ENCODE results near the gene SORCS2.

SORCS2 gene

GRCh38 chr4:7311205-7311604 lies 118.9 kb downstream of the SORCS2 start:
- TF ChIP-seq REST (IDR thresholded peaks at IDR 0.05; ENCODE audit: insufficient read depth in 1 of 2, low read depth in 2 of 2, low read length in 2 of 2) (no peak), SIN3A (IDR thresholded peaks at IDR 0.05; ENCODE audit: borderline replicate concordance, insufficient read depth, low read length) (no peak; the same call in 1 of the 2 replicates), TAF1 (IDR thresholded peaks at IDR 0.05; ENCODE audit: borderline replicate concordance, insufficient read depth, low read length) (no peak)

DNA sequence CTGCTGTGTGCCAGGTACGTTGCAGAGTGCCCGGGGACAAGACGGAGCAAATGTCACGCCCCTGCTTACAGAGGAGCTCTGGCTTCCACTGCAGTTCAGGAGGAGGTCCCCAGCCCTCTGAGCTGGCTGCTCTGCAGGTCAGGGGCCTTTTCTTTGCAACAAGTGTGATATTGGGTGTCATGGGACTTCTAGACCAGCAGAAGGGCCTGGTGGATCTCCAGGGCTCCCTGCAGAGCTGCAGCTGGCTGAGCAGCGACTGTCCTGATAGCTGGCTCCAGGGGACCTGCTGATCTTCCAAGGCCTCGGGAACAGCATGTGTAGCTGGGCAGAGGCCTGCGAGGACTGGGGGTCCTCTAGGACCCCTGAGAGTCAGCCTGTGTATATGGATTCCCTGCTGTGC lies 120.4 kb downstream of the SORCS2 start:
- TF ChIP-seq TAF1 (IDR thresholded peaks at IDR 0.05; ENCODE audit: borderline replicate concordance, insufficient read depth, low read length), result no peak
- TF ChIP-seq POLR2AphosphoS5 (IDR thresholded peaks at IDR 0.05; ENCODE audit: low read depth, low read length), result no peak
- TF ChIP-seq FOXP2 (optimal IDR thresholded peaks at IDR 0.05; ENCODE audit: borderline replicate concordance, extremely low read depth, extremely low read length, insufficient read depth), result no peak
- no peak for TF ChIP-seq REST (IDR thresholded peaks at IDR 0.05; ENCODE audit: insufficient read depth in 1 of 2, low read depth in 2 of 2, low read length in 2 of 2)
- TF ChIP-seq SIN3A (IDR thresholded peaks at IDR 0.05; ENCODE audit: borderline replicate concordance, insufficient read depth, low read length), result no peak

- TF ChIP-seq FOXP2 (optimal IDR thresholded peaks at IDR 0.05; ENCODE audit: borderline replicate concordance, extremely low read depth, extremely low read length, insufficient read depth) (no peak), TAF1 (IDR thresholded peaks at IDR 0.05; ENCODE audit: borderline replicate concordance, insufficient read depth, low read length) (no peak), SIN3A (IDR thresholded peaks at IDR 0.05; ENCODE audit: borderline replicate concordance, insufficient read depth, low read length) (no peak), POLR2AphosphoS5 (IDR thresholded peaks at IDR 0.05; ENCODE audit: low read depth, low read length) (no peak), REST (IDR thresholded peaks at IDR 0.05; ENCODE audit: insufficient read depth in 1 of 2, low read depth in 2 of 2, low read length in 2 of 2) (no peak)
Measured at GRCh38 chr4:7313347-7313811, 121.0 kb downstream of the SORCS2 start.

- TF ChIP-seq FOXP2 (optimal IDR thresholded peaks at IDR 0.05; ENCODE audit: borderline replicate concordance, extremely low read depth, extremely low read length, insufficient read depth) (no peak), SIN3A (IDR thresholded peaks at IDR 0.05; ENCODE audit: borderline replicate concordance, insufficient read depth, low read length) (no peak), POLR2AphosphoS5 (IDR thresholded peaks at IDR 0.05; ENCODE audit: low read depth, low read length) (no peak), REST (IDR thresholded peaks at IDR 0.05; ENCODE audit: insufficient read depth in 1 of 2, low read depth in 2 of 2, low read length in 2 of 2) (no peak), TAF1 (IDR thresholded peaks at IDR 0.05; ENCODE audit: borderline replicate concordance, insufficient read depth, low read length) (no peak)
Measured at GRCh38 chr4:7313991-7314390, 121.7 kb downstream of the SORCS2 start.

- TF ChIP-seq FOXP2 (optimal IDR thresholded peaks at IDR 0.05; ENCODE audit: borderline replicate concordance, extremely low read depth, extremely low read length, insufficient read depth), result no peak
Measured at GRCh38 chr4:7315286-7315685, 122.9 kb downstream of the SORCS2 start.

All from PFSK-1 (cell line).